Mesothelial cell of epicardium (in vitro differentiated cells): ENCODE results near the gene LSM3. TPM values are rescaled to one million over a fixed set of nuclear protein-coding genes. Genes with fewer than 3 reads are reported as not detected.

Experiments
- DNase-seq, 2 experiments: peaks; one replicate each; pipeline ENCODE4 v3.0.0; 2021; ENCODE audit warnings: low spot score in 2 of 2; ENCODE audit not compliant: unreplicated experiment in 2 of 2
- H3K27ac Mint-ChIP-seq: 2 replicates; pipeline ENCODE4 v1.8.0; 2021; ENCODE audit warnings: mixed read lengths
- H3K27me3 Mint-ChIP-seq: 2 replicates; pipeline ENCODE4 v1.8.0; 2021; ENCODE audit warnings: low read depth, mixed read lengths
- H3K36me3 Mint-ChIP-seq: 2 replicates; pipeline ENCODE4 v1.8.0; 2021; ENCODE audit warnings: mixed read lengths
- H3K4me1 Mint-ChIP-seq: 2 replicates; pipeline ENCODE4 v1.8.0; 2021; ENCODE audit warnings: mixed read lengths
- H3K4me3 Mint-ChIP-seq: 2 replicates; pipeline ENCODE4 v1.8.0; 2021; ENCODE audit warnings: mild to moderate bottlenecking, moderate library complexity, mixed read lengths
- H3K9me3 Mint-ChIP-seq: 2 replicates; pipeline ENCODE4 v1.8.0; 2021; ENCODE audit warnings: mixed read lengths
- CTCF ChIP-seq: fragments of 200-600 bp; sonication (generic); IDR thresholded peaks from one replicate; pipeline ENCODE4 v1.5.0; 2021; ENCODE audit warnings: antibody characterized with exemption; ENCODE audit not compliant: unreplicated experiment
- total RNA-seq: library from RNA; stranded (reverse); gene quantifications from 3 replicates; pipeline ENCODE4 v1.2.1, GENCODE V29; 2021

LSM3 gene
- 9.6 to 10.9 TPM (median 9.7 TPM) in 3 replicates for total RNA-seq

- peaks cover 11% of the 10 kb centered on the region for H3K36me3 Mint-ChIP-seq
- H3K27me3 Mint-ChIP-seq = no peaks in the 10 kb centered on the region
- H3K4me3 Mint-ChIP-seq = peak within 1 kb of the TSS; percentile 98
- peak within 1 kb of the TSS; percentile 100 for H3K27ac Mint-ChIP-seq
- TF ChIP-seq CTCF = no peak
- H3K4me1 Mint-ChIP-seq = peaks cover 45% of the 10 kb centered on the region
- peak; percentile 90 to 98 for DNase-seq
- no peaks in the 10 kb centered on the region for H3K9me3 Mint-ChIP-seq
Measured at GRCh38 chr3:14178247-14179113, at the start of gene LSM3, which contains the start of gene XPC. Gene LSM3, plus strand, starts transcription at chr3:14178817. Its CDS starts 44 bp downstream, at chr3:14178861. Gene XPC, minus strand, starts transcription at chr3:14178601. Its CDS starts 33 bp downstream, at chr3:14178568.

GRCh38 chr3:14129296-14129695 lies 49.3 kb upstream of the LSM3 start:
- no peak for DNase-seq
- Mint-ChIP-seq H3K4me3 (no peak overlapping the region), H3K9me3 (no peaks in the 10 kb centered on the region), H3K4me1 (peaks cover 16% of the 10 kb centered on the region), H3K27ac (no peak overlapping the region), H3K36me3 (peaks cover 23% of the 10 kb centered on the region), H3K27me3 (no peaks in the 10 kb centered on the region)
- no peak for TF ChIP-seq CTCF

- Mint-ChIP-seq H3K4me1 (peaks cover 16% of the 10 kb centered on the region), H3K4me3 (no peak overlapping the region), H3K36me3 (peaks cover 23% of the 10 kb centered on the region), H3K27ac (no peak overlapping the region), H3K27me3 (no peaks in the 10 kb centered on the region), H3K9me3 (no peaks in the 10 kb centered on the region)
- TF ChIP-seq CTCF = no peak
- DNase-seq = no peak
Measured at GRCh38 chr3:14130230-14130629, 48.4 kb upstream of the LSM3 start.

- no peaks in the 10 kb centered on the region for H3K9me3 Mint-ChIP-seq
- no peak overlapping the region for H3K4me3 Mint-ChIP-seq
- TF ChIP-seq CTCF = no peak
- H3K27ac Mint-ChIP-seq = no peak overlapping the region
- peaks cover 23% of the 10 kb centered on the region for H3K36me3 Mint-ChIP-seq
- H3K27me3 Mint-ChIP-seq = no peaks in the 10 kb centered on the region
- peaks cover 15% of the 10 kb centered on the region for H3K4me1 Mint-ChIP-seq
- no peak for DNase-seq
Measured at GRCh38 chr3:14130707-14131106, 47.9 kb upstream of the LSM3 start.

- no peak overlapping the region for H3K27ac Mint-ChIP-seq
- H3K4me3 Mint-ChIP-seq = no peak overlapping the region
- DNase-seq = no peak
- no peak for TF ChIP-seq CTCF
- peaks cover 11% of the 10 kb centered on the region for H3K4me1 Mint-ChIP-seq
- no peaks in the 10 kb centered on the region for H3K9me3 Mint-ChIP-seq
- no peaks in the 10 kb centered on the region for H3K27me3 Mint-ChIP-seq
- peaks cover 25% of the 10 kb centered on the region for H3K36me3 Mint-ChIP-seq
Measured at GRCh38 chr3:14131134-14131533, 47.5 kb upstream of the LSM3 start.
